ENCODE results near the gene ZNF32. TPM values are rescaled to one million over a fixed set of nuclear protein-coding genes. Genes with fewer than 3 reads are reported as not detected.

The ZNF32 gene
- total and polyA plus RNA-seq, 2 of the 8 experiments (the other 6 are each of a cell fraction or from before 2014, with no cell fraction given) = 17.2 to 22.5 TPM

DNA sequence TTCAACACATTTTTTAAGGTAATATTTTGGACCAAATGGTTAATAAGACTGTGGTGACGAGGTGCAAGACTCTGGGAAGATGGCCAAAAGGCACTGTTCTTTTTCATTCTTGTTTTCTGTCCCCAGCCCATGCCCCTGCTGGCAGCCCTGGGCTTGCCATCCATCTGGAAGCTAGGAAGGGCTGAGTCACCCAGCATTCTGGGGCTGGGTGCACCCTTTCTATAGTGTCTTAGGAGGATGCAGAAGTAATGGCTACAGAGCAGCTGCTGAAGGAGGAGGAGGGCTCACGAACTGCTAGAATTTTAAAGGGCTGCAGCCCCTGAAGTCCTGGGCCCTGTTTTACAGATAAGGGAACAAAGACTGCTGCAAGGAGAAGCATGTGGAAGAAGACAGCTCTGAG lies 42.8 kb upstream of the ZNF32 start:
- CTCF ChIA-PET (ENCODE audit: partially characterized antibody) = interaction anchor here (0.8 to 3.3 kb wide), 7 partner anchors 9 to 194 kb away, joined by 3 to 21 read pairs (median 6); no protein-coding TSS in a partner anchor

More for the DNA sequence above, 42.8 kb upstream of the ZNF32 start:
- no peak overlapping the region for H2BK12ac ChIP-seq (ENCODE audit: low read depth, low read length)
- no peaks in the 10 kb centered on the region for H3K36me3 ChIP-seq (ENCODE audit: control insufficient read depth in 2 of 4, insufficient read depth in 4 of 4, low read length in 3 of 4)
- H3K56ac ChIP-seq (replicated peaks; ENCODE audit: insufficient read length, low read depth, low read length) = no peak overlapping the region
- FAIRE-seq (no peak), DNase-seq (ENCODE audit: low read depth in 1 of 2, low spot score in 2 of 2) (no peak)
- POLR2A ChIA-PET (ENCODE audit: partially characterized antibody) = no interaction called here
- peaks cover 0 to 3% (median 1%) of the 10 kb centered on the region in 4 experiments; a peak in 4 of 7 replicates for H3K4me1 ChIP-seq (replicated peaks in 1 of 4; ENCODE audit: control insufficient read depth in 3 of 4, insufficient read depth in 4 of 4, low read length in 3 of 4)
- H4K91ac ChIP-seq (replicated peaks; ENCODE audit: insufficient read length, low read length) = no peak overlapping the region
- H2AFZ ChIP-seq (ENCODE audit: low read length) = no peak overlapping the region
- H3K4me2 ChIP-seq (ENCODE audit: insufficient read depth in 1 of 2, low read depth in 2 of 2, low read length in 2 of 2) = no peak overlapping the region
- 88% methylated on average over 2 of the region's 2 CpGs; no CpG with 5 or more reads in 1 of the 2 experiments for WGBS, 2 experiments (ENCODE audit: extremely low coverage in 1 of 2, insufficient coverage in 1 of 2, insufficient read length in 1 of 2, insufficient replicate concordance in 2 of 2, low coverage in 1 of 2, low lambda C conversion rate in 2 of 2, missing lambda C conversion rate in 1 of 2)
- no peak overlapping the region for H3K18ac ChIP-seq (ENCODE audit: extremely low read depth, low read length)
- H3K14ac ChIP-seq (ENCODE audit: insufficient read length) = no peak overlapping the region
- H2AK5ac ChIP-seq (ENCODE audit: low read depth, low read length) = no peak overlapping the region
- H2BK120ac ChIP-seq (replicated peaks; ENCODE audit: low read depth, low read length) = no peak overlapping the region
- no peaks in the 10 kb centered on the region for H3K79me1 ChIP-seq (ENCODE audit: low read depth, low read length)
- H4K20me1 ChIP-seq (replicated peaks in 1 of 2; ENCODE audit: control insufficient read depth in 1 of 2, insufficient read depth in 2 of 2, low read length in 2 of 2) = peaks cover 0 to 5% of the 10 kb centered on the region in 2 experiments
- H4K5ac ChIP-seq (ENCODE audit: insufficient read length, low read depth, low read length) = no peak overlapping the region
- H3K4ac ChIP-seq (replicated peaks; ENCODE audit: insufficient read length, low read depth, low read length) = no peak overlapping the region
- no peaks in the 10 kb centered on the region for H3K79me2 ChIP-seq (ENCODE audit: control insufficient read depth in 1 of 2, insufficient read depth in 2 of 2, low read length in 2 of 2)
- H3K9ac ChIP-seq (replicated peaks in 1 of 4; ENCODE audit: extremely low read depth in 1 of 4, low read depth in 3 of 4, low read length in 3 of 4) = no peak overlapping the region
- TF ChIP-seq, protein P1, sequence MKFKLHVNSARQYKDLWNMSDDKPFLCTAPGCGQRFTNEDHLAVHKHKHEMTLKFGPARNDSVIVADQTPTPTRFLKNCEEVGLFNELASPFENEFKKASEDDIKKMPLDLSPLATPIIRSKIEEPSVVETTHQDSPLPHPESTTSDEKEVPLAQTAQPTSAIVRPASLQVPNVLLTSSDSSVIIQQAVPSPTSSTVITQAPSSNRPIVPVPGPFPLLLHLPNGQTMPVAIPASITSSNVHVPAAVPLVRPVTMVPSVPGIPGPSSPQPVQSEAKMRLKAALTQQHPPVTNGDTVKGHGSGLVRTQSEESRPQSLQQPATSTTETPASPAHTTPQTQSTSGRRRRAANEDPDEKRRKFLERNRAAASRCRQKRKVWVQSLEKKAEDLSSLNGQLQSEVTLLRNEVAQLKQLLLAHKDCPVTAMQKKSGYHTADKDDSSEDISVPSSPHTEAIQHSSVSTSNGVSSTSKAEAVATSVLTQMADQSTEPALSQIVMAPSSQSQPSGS (IDR thresholded peaks at IDR 0.05; ENCODE audit: low read length) = no peak
- TF ChIP-seq, protein P2, sequence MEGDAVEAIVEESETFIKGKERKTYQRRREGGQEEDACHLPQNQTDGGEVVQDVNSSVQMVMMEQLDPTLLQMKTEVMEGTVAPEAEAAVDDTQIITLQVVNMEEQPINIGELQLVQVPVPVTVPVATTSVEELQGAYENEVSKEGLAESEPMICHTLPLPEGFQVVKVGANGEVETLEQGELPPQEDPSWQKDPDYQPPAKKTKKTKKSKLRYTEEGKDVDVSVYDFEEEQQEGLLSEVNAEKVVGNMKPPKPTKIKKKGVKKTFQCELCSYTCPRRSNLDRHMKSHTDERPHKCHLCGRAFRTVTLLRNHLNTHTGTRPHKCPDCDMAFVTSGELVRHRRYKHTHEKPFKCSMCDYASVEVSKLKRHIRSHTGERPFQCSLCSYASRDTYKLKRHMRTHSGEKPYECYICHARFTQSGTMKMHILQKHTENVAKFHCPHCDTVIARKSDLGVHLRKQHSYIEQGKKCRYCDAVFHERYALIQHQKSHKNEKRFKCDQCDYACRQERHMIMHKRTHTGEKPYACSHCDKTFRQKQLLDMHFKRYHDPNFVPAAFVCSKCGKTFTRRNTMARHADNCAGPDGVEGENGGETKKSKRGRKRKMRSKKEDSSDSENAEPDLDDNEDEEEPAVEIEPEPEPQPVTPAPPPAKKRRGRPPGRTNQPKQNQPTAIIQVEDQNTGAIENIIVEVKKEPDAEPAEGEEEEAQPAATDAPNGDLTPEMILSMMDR (IDR thresholded peaks at IDR 0.05; ENCODE audit: control extremely low read depth in 1 of 3, insufficient read depth in 1 of 3, low read depth in 1 of 3, low read length in 3 of 3) = peak in 1 of 3 experiments; percentile 6; a peak in 1 of 4 replicates
- H2BK15ac ChIP-seq (ENCODE audit: low read length) = no peak overlapping the region
- H3K4me3 ChIP-seq (ENCODE audit: extremely low read depth in 1 of 4, insufficient read depth in 2 of 4, low read depth in 3 of 4, low read length in 4 of 4) = no peak overlapping the region
- no peaks in the 10 kb centered on the region for H3K9me3 ChIP-seq (ENCODE audit: insufficient read depth in 2 of 2, low read depth in 1 of 2, low read length in 1 of 2)
- H2BK20ac ChIP-seq (ENCODE audit: low read length) = no peak overlapping the region
- no peak overlapping the region for H3K27ac ChIP-seq (ENCODE audit: low read depth, low read length)
- peaks cover 11% of the 10 kb centered on the region; the same call in 1 of the 2 replicates for H3K23me2 ChIP-seq (ENCODE audit: low read depth, low read length)
- H3K23ac ChIP-seq (ENCODE audit: insufficient read length) = no peak overlapping the region
- no peak overlapping the region for H4K8ac ChIP-seq (ENCODE audit: extremely low read depth, insufficient read depth, low read length)
- peaks cover 0 to 39% (median 22%) of the 10 kb centered on the region in 4 experiments; a peak in 6 of 7 replicates for H3K27me3 ChIP-seq (replicated peaks in 1 of 4; ENCODE audit: control insufficient read depth in 3 of 4, extremely low read depth in 1 of 4, insufficient read depth in 3 of 4, low read length in 3 of 4)
- no peak overlapping the region for H2BK5ac ChIP-seq (ENCODE audit: low read depth, low read length)
